KMS-11 (cell line): ENCODE data around the gene TAX1BP1.

Experiments
- H2AFZ ChIP-seq: fragments of 200-600 bp; sonication (generic); 2 replicates; pipeline ENCODE4 v1.6.1; 2016; ENCODE audit warnings: antibody characterized with exemption, mixed run types, low read depth
- H3K27ac ChIP-seq: fragments of 200-600 bp; sonication (generic); 2 replicates; pipeline ENCODE4 v1.6.1; 2016; ENCODE audit warnings: mild to moderate bottlenecking, mixed run types
- H3K27me3 ChIP-seq: fragments of 200-600 bp; sonication (generic); 2 replicates; pipeline ENCODE4 v1.6.1; 2017; ENCODE audit warnings: mild to moderate bottlenecking, low read depth, mixed run types, moderate library complexity; ENCODE audit not compliant: insufficient read depth
- H3K36me3 ChIP-seq: fragments of 200-600 bp; sonication (generic); 2 replicates; pipeline ENCODE4 v1.6.1; 2017; ENCODE audit warnings: mild to moderate bottlenecking, mixed run types; ENCODE audit not compliant: insufficient read depth
- H3K4me1 ChIP-seq: fragments of 200-600 bp; sonication (generic); 2 replicates; pipeline ENCODE4 v1.6.1; 2016; ENCODE audit warnings: mild to moderate bottlenecking, low read depth, mixed run types; ENCODE audit not compliant: poor library complexity, severe bottlenecking
- H3K4me2 ChIP-seq: fragments of 200-600 bp; sonication (generic); 2 replicates; pipeline ENCODE4 v1.7.0; 2016; ENCODE audit warnings: mild to moderate bottlenecking, mixed run types
- H3K4me3 ChIP-seq: fragments of 200-600 bp; sonication (generic); IDR thresholded peaks from 2 replicates; pipeline ENCODE4 v1.6.1; 2017; ENCODE audit warnings: low read depth, low read length, mixed read lengths; ENCODE audit not compliant: insufficient read depth
- H3K79me2 ChIP-seq: fragments of 200-600 bp; sonication (generic); 2 replicates; pipeline ENCODE4 v1.6.1; 2016; ENCODE audit warnings: low read depth, mixed run types; ENCODE audit not compliant: insufficient read depth
- H3K9ac ChIP-seq: fragments of 200-600 bp; sonication (generic); 2 replicates; pipeline ENCODE4 v1.6.1; 2016; ENCODE audit warnings: mild to moderate bottlenecking, mixed run types
- H4K20me1 ChIP-seq: fragments of 200-600 bp; sonication (generic); 2 replicates; pipeline ENCODE4 v1.6.1; 2016; ENCODE audit warnings: mild to moderate bottlenecking, mixed run types; ENCODE audit not compliant: insufficient read depth
- CTCF ChIP-seq: fragments of 200-600 bp; sonication (generic); conservative IDR thresholded peaks from 2 replicates; pipeline ENCODE4 v1.6.1; 2017; ENCODE audit warnings: low read depth, mild to moderate bottlenecking, antibody characterized with exemption, low read length, moderate library complexity, mixed read lengths

The TAX1BP1 gene

GRCh38 chr7:27712217-27712616 lies 27.7 kb upstream of the TAX1BP1 start:
- Histone ChIP-seq H2AFZ (no peak overlapping the region), H3K4me1 (no peaks in the 10 kb centered on the region), H3K4me2 (no peak overlapping the region), H3K27me3 (no peaks in the 10 kb centered on the region), H3K27ac (no peak overlapping the region), H3K9ac (no peak overlapping the region), H3K79me2 (no peaks in the 10 kb centered on the region), H3K36me3 (no peaks in the 10 kb centered on the region), H4K20me1 (no peaks in the 10 kb centered on the region), H3K4me3 (no peak overlapping the region)
- no peak for TF ChIP-seq CTCF

- no peak for TF ChIP-seq CTCF
- Histone ChIP-seq H3K4me3 (no peak overlapping the region), H3K4me2 (no peak overlapping the region)
These were observed 25.0 kb upstream of the TAX1BP1 start for GRCh38 chr7:27714831-27715444.

GRCh38 chr7:27723085-27723484 lies 16.9 kb upstream of the TAX1BP1 start:
- Histone ChIP-seq H3K4me3 (no peak overlapping the region), H4K20me1 (no peaks in the 10 kb centered on the region), H2AFZ (no peak overlapping the region), H3K4me1 (no peaks in the 10 kb centered on the region), H3K9ac (no peak overlapping the region), H3K79me2 (no peaks in the 10 kb centered on the region), H3K4me2 (no peak overlapping the region), H3K27me3 (no peaks in the 10 kb centered on the region), H3K27ac (no peak overlapping the region), H3K36me3 (no peaks in the 10 kb centered on the region)
- no peak for TF ChIP-seq CTCF

More at GRCh38 chr7:27714831-27715444, 25.0 kb upstream of the TAX1BP1 start:
- Histone ChIP-seq H3K27me3 (no peaks in the 10 kb centered on the region), H4K20me1 (no peaks in the 10 kb centered on the region), H3K9ac (no peak overlapping the region), H3K4me1 (no peaks in the 10 kb centered on the region), H2AFZ (no peak overlapping the region), H3K27ac (no peak overlapping the region), H3K79me2 (no peaks in the 10 kb centered on the region), H3K36me3 (no peaks in the 10 kb centered on the region)

- no peak for TF ChIP-seq CTCF
- no peaks in the 10 kb centered on the region for H3K4me1 ChIP-seq
These were observed 12.9 kb upstream of the TAX1BP1 start for GRCh38 chr7:27727058-27727457.

More at GRCh38 chr7:27727058-27727457, 12.9 kb upstream of the TAX1BP1 start:
- H3K4me3 ChIP-seq = no peak overlapping the region
- H3K79me2 ChIP-seq = no peaks in the 10 kb centered on the region
- H3K36me3 ChIP-seq = no peaks in the 10 kb centered on the region
- H3K27ac ChIP-seq = no peak overlapping the region
- no peak overlapping the region for H3K4me2 ChIP-seq
- no peaks in the 10 kb centered on the region for H3K27me3 ChIP-seq
- no peak overlapping the region for H3K9ac ChIP-seq
- H2AFZ ChIP-seq = no peak overlapping the region
- no peaks in the 10 kb centered on the region for H4K20me1 ChIP-seq
